ENCODE results near the gene NCBP1. TPM values are rescaled to one million over a fixed set of nuclear protein-coding genes. Genes with fewer than 3 reads are reported as not detected.
A peak's percentile ranks its signal among the peaks of the same experiment; 100 is the strongest.
"Not testable (repeated sequence)": the region's sequence is repeated elsewhere in the genome, so short reads cannot be mapped to it uniquely, and the experiment has no call there.

Gene NCBP1, protein sequence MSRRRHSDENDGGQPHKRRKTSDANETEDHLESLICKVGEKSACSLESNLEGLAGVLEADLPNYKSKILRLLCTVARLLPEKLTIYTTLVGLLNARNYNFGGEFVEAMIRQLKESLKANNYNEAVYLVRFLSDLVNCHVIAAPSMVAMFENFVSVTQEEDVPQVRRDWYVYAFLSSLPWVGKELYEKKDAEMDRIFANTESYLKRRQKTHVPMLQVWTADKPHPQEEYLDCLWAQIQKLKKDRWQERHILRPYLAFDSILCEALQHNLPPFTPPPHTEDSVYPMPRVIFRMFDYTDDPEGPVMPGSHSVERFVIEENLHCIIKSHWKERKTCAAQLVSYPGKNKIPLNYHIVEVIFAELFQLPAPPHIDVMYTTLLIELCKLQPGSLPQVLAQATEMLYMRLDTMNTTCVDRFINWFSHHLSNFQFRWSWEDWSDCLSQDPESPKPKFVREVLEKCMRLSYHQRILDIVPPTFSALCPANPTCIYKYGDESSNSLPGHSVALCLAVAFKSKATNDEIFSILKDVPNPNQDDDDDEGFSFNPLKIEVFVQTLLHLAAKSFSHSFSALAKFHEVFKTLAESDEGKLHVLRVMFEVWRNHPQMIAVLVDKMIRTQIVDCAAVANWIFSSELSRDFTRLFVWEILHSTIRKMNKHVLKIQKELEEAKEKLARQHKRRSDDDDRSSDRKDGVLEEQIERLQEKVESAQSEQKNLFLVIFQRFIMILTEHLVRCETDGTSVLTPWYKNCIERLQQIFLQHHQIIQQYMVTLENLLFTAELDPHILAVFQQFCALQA
- total RNA-seq (2014; rRNA removed; shearing (Covaris generic)), result 51.9 and 52.5 TPM in 2 replicates
- polyA plus RNA-seq (2015; cell fraction: cytosol; rRNA removed), result 32.5 and 47.2 TPM in 2 replicates
- polyA plus RNA-seq (2015; cell fraction: nucleus; rRNA removed), result 47.1 and 69.4 TPM in 2 replicates

DNA sequence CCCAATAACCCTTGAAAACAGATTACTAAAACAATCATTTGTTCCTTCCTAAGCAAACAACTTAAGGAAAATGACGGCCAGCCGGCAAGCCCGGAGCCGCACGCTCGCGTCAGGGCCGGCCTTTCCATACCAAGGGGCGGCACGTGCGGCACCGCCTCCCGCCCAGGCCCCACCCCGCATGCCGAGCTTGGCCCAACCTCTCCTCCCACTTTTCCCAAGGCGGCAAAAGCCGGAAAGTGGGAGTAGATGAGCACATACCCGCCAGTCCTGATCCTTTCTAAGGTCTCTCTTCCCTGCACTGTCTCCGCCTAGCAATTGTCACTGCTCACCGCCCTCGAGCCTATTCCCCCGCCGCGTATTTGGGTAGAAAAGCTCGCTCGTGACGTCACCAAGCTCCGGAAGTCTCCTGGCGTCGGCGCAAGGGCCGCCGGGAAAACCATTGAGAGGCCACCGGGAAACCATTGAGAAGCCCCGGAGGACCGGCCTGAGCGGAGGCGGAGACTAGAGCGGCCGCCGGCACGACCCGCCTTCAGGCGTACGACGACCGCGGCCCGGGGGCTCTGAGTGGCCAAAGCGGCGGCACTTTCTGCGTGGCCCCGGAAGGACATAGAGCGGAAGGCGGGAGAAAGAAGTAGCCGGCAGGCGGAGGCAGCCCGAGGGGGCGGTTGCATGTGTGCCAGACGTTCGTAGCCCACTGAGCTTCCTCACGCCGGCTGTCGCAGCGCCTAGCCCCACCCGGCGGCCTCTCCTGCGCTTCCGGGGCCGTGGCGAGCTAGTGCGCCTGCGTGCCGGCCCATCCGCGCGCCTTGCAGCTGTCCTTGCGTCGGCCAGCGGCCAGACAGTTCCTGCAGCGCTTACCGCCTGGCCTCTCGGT is at the start of gene NCBP1, which contains the start of gene TSTD2:
TSS of gene NCBP1 (plus strand) at position 837 of the 874 bp plus-strand sequence. CDS start 61 bp downstream, outside the sequence.
TSS of gene TSTD2 (minus strand) at position 384 of the 874 bp plus-strand sequence. CDS start 5,806 bp downstream, outside the sequence.
- DNase-seq (ENCODE audit: low read depth, low spot score), result peak; percentile 98
- in situ Hi-C loops (cut with HindIII; ENCODE audit: low pct_unique_long_range_greater_than_20kb, low sequenced_read_pairs), result loop anchor here (25.0 kb wide), 1 partner anchor 171 kb away; no protein-coding TSS in a partner anchor

DNA sequence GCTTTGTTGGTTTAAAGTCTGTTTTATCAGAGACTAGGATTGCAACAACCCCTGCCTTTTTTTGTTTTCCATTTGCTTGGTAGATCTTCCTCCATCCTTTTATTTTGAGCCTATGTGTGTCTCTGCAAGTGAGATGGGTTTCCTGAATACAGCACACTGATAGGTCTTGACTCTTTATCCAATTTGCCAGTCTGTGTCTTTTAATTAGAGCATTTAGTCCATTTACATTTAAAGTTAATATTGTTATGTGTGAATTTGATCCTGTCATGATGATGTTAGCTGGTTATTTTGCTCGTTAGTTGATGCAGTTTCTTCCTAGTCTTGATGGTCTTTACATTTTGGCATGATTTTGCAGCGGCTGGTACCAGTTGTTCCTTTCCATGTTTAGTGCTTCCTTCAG is 48.8 kb upstream of the NCBP1 start:
- DNase-seq (ENCODE audit: low read depth, low spot score); in situ Hi-C loops (cut with HindIII; ENCODE audit: low pct_unique_long_range_greater_than_20kb, low sequenced_read_pairs): not testable (repeated sequence)

DNA sequence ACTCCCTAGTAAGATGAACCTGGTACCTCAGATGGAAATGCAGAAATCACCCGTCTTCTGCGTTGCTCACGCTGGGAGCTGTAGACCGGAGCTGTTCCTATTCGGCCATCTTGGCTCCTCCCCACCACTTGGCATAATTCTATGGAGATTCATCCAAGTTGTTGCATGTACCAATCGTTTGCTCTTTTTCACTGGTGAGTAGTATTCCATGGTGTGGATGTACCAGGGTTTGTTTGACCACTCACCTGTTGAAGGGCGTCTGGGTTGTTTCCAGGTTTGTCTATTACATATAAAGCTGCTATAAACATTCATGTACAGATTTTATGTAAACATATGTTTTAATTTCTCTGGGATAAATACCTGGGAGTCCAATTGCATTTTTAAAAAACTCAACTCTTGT is 46.7 kb upstream of the NCBP1 start:
- in situ Hi-C loops (cut with HindIII; ENCODE audit: low pct_unique_long_range_greater_than_20kb, low sequenced_read_pairs); DNase-seq (ENCODE audit: low read depth, low spot score): not testable (repeated sequence)

DNA sequence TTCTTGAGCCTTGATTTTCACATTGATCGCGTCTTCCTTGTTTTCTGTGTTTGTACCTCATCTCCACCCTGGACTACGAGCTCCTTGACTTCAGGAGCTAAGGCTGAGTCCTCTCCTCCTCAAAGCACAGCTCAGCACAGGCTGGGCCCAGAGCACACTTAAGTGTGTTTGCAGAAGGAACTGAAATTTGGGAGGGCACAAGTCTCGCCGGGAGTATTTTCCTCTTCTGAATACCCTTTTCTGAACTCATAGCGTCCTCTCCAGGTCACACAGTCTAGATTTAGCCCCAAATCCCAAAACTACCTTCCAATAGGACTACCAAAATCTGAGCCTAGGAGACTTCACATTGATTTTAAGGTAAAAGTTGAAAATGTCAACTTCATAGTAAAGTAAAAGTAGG is 42.1 kb upstream of the NCBP1 start:
- DNase-seq (ENCODE audit: low read depth, low spot score), result no peak
- in situ Hi-C loops (cut with HindIII; ENCODE audit: low pct_unique_long_range_greater_than_20kb, low sequenced_read_pairs), result no loop called here

DNA sequence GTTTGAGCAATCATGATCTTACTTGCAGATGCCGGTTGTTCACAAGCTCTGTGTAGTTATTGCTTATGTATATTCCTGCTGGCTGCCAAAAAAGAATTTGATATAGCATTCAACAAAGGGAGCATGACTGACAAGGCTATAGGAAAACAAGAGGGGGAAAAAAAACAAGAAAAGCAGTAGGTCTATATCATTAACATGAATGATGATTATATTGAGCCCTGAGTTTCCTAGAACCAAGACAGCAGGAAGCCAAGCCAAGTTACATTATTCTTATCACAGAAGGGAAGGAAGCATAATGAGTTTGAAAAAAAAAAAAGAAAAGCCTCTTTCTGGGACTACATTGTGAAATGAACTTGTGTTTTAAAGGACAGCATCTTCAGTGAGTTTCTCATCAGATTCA is 41.5 kb upstream of the NCBP1 start:
- DNase-seq (ENCODE audit: low read depth, low spot score), result no peak
- in situ Hi-C loops (cut with HindIII; ENCODE audit: low pct_unique_long_range_greater_than_20kb, low sequenced_read_pairs), result no loop called here

DNA sequence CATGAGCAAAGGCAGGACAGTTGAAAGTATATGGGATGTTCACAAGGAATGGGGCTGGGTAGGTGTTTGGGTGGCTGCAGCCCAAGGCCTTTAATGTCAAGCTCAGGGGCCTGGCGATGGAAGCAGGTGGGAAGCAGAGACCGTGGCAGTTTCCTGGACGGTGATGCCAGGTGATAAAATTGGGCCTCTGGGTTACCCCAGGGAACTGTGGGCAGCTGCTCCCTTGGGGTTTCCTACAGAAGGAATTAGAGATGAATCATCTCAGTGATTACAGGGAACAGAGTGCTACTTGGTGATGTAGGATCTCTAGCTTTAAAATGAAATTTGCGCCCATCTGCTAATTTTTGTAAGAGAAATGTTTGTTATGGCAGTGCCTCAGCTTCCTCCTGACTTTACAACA is 39.7 kb upstream of the NCBP1 start:
- in situ Hi-C loops (cut with HindIII; ENCODE audit: low pct_unique_long_range_greater_than_20kb, low sequenced_read_pairs), result no loop called here
- DNase-seq (ENCODE audit: low read depth, low spot score), result no peak

DNA sequence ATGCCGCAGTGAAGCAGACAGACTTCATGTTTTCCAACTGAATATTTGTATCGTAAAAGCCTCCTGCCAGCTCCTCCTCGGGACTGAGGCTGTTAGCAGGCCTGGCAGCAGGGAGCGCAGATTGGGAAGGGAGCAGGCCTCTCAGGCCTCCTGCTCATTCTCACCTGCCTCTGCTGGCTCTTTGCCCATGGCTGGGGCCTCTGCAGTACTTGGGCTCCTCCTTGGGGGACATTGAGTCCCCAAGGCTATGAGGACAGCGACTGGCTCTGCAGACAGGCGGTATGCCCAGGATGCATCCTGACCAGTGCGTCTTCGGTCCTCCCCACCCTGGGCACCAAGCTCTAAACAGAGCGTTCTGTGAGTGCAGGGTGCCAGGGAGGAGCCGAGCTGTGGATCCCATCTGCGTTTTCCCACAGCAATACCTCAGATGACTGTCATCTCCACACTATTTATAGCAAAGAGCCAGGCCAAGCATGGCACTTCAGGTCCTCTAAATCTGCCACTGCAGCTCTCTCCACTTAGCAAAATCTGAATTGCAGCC is 39.2 kb upstream of the NCBP1 start:
- in situ Hi-C loops (cut with HindIII; ENCODE audit: low pct_unique_long_range_greater_than_20kb, low sequenced_read_pairs), result no loop called here

DNA sequence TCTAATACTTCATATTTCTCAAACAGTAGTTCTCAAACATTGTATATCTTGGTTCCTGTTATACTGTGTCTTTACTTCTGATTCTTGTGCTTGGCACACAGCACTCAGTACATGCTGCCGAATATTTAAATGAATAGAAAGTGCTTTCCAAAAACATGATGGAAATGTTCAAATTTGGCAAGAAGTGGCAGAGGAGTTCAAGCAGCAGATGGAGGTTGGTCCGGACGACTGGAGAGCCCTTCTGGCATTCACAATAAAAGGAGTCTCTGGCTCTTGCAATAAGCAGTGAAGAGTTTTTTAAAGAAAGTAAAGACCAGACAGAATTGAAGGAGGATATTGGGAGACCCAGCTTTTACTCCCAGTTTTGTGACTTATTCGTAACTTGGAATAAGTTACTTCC is 36.7 kb upstream of the NCBP1 start:
- in situ Hi-C loops (cut with HindIII; ENCODE audit: low pct_unique_long_range_greater_than_20kb, low sequenced_read_pairs), result no loop called here
- DNase-seq (ENCODE audit: low read depth, low spot score), result no peak

More for the DNA sequence above, 39.2 kb upstream of the NCBP1 start:
- DNase-seq (ENCODE audit: low read depth, low spot score), result no peak

DNA sequence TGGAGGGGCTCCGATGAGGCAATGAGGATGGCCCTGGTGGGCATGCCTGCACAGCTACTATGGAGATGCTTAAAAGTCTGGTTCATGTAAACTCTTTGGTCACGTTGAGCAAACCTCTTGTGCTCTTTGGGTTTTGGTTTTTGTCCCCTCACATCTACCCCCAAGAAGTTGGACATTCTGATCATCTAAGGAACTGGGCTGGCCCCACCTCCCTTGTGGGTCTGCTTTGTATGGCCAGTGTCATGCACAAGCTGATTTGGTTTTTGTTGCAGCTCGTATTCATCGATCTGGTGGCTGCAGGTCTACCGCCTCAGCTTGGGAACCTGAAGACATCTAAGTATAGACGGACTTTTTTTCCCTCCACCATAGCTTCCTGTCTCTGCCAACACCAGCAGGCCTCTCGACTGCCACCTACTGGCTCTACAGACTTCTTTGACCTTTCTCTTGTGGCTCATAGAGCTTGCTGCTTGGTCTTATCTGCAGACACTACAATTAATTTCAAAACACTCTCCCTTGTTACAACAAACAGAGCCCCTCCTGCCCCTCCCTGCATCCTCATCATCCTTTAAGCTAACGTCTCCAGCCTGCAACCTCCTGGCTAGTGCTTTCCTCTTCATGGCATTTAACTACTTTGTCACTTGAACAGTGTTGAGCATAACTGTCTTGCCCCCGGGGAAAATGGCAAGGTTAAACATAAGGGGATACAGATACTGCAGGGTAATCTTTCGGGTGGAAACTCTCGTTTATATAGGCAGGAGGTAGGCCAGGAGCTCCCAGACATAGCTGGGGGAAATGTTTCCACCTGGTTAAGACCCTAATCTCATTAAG is 34.9 kb upstream of the NCBP1 start:
- in situ Hi-C loops (cut with HindIII; ENCODE audit: low pct_unique_long_range_greater_than_20kb, low sequenced_read_pairs), result no loop called here
- peak; percentile 90 for DNase-seq (ENCODE audit: low read depth, low spot score)

DNA sequence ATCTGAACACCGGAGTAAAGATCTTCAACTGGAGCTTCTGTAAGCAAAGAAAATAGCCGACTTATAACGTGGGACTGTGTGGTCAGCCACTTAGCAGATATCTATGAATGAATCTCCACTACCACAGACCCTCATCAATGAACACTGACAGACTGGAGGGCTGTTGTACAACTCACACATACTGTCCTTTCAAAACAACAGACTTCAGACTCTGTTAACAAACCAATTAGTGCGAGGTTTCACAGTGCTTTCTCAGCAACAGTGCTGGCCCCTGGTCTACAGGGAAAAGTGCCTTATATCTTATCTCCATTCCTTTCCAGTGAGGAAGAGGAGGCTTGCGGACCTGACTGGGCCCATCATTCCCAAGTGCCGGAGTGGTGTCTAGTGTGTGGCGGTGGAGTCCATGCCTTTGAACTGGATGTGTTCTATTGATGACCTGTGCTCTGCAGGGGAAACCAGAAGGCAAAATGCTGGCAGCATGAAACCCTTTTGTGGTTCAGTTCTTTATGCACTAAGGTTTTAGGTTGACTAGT is 34.2 kb upstream of the NCBP1 start:
- in situ Hi-C loops (cut with HindIII; ENCODE audit: low pct_unique_long_range_greater_than_20kb, low sequenced_read_pairs), result no loop called here
- DNase-seq (ENCODE audit: low read depth, low spot score), result no peak

DNA sequence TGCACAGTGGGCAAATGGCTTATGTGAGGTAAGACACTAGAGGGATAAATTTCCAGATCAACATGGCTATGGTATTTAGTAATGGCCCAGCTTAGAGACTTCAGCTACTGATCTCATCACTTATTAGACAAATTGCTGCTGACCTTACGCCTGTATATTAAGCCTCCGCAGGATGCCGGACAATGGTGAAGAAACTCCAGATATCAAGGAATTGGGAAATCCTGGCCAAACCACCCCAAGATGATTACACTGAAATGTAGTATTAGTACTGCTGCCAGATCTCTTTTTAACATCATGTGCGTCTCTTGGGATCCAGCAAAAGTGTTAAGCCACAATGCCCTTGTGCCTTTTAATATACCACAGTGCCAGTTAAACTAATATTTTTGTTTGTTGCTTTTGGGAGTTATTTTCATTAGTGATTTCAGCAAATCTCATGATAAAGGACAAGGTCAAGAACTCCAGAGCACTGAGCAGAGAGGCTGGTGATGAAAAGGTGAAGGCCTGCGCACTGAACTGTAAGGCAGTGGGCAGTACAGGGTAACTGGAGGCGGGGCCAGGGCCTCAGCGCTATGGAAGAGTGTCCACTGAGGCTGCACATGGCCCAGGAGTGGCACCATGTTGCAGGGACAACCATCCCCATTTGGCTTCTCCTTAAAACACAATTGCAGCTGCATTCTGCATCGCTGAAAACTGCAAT is 32.9 kb upstream of the NCBP1 start:
- in situ Hi-C loops (cut with HindIII; ENCODE audit: low pct_unique_long_range_greater_than_20kb, low sequenced_read_pairs), result loop anchor here (25.0 kb wide), 1 partner anchor 738 kb away; the partner anchor contains the start of gene ZNF782
- no peak for DNase-seq (ENCODE audit: low read depth, low spot score)

DNA sequence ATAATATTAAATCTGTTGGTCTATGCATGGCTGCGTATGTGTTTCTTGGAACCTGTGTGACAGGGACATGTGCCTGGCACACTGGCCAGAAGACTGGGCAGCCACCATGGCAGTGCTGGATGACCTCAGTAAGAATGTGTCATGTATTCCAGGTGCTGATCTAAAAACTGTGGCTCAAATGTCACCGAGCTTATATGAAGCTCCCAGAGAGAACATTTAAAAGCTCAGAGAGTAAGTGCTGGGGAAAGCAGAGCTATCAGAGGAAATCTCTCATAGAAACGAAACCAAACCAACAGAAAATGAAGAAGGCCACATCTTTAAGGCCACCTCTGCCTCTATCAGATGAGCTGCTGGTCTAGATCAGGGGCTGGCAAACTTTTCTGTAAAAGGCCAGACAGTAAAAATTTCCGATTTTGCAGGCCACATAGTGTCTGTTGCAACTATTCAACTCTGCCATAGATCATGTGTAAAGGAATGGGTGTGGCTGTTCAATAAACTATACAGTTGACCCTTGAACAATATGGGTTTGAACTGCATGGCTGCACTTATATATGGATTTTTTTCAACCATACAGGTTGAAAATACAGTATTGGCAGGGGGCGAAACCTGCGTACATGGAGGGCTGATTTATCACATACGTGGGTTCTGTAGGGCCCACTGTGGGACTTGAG is 32.3 kb upstream of the NCBP1 start:
- DNase-seq (ENCODE audit: low read depth, low spot score), result no peak
- in situ Hi-C loops (cut with HindIII; ENCODE audit: low pct_unique_long_range_greater_than_20kb, low sequenced_read_pairs), result loop anchor here (25.0 kb wide), 1 partner anchor 739 kb away; the partner anchor contains the start of gene ZNF782

DNA sequence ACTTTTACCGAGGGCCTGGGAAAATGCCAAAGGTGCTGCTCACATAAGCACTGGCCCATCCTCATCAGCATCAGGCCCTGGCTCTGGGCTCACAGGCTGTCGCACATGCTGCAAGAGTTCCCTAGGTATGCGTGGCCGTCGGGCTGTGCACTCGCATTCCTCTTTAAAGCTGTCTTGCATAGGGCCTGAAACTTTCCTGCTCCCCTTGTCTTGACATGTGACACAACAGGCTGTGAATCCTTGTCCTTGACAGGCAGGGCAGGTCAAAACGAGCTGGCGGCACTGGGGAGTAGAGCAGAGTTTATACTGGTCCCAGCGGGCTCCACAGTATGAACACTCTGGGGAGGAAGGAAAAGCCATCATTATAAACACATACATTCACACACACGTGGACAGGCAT is 31.2 kb upstream of the NCBP1 start:
- DNase-seq (ENCODE audit: low read depth, low spot score), result no peak
- in situ Hi-C loops (cut with HindIII; ENCODE audit: low pct_unique_long_range_greater_than_20kb, low sequenced_read_pairs), result loop anchor here (25.0 kb wide), 1 partner anchor 740 kb away; the partner anchor contains the start of gene ZNF782

DNA sequence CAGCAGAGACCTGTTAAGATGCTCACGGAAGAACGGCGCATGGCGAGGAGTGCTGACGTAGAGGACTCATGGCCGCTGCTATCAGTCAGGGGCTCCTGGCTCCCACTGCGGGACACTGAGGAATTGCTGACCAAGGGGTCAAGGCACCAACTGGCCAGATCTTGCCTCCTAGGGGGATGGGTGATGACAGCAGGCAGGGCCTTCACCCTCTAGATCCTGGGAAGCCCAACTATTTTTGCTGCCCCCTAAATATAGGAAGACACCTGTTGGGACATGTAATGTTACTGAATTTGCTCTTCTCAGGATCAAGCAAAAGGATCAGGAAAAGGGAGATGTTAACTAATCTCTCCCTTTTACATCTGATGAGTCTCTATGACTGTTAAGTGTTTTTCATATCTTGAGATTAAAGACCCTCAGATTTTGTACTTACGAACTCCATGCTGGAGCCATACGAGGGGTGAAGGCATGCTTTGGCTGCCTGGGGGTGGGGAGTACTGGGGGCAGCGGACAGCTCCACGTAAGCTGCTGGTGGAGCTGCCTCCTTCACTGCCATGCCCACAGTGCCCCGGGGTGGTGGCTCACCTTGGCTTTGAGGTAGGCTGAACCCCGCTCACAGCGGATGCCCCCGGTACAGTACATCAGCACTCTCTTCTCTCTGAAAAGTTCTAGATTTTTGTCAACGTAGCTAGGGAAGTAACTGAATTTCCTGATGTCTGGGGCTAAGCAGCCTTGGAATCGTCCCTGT is 28.5 kb upstream of the NCBP1 start:
- no peak for DNase-seq (ENCODE audit: low read depth, low spot score)
- in situ Hi-C loops (cut with HindIII; ENCODE audit: low pct_unique_long_range_greater_than_20kb, low sequenced_read_pairs), result loop anchor here (25.0 kb wide), 1 partner anchor 743 kb away; the partner anchor contains the start of gene ZNF782

Measured in SK-MEL-5 (cell line).